Ovary (tissue), 3 donors: ENCODE data around the gene ABHD17B.

ENCODE experiments used
- EP300 ChIP-seq: sonication (generic); formaldehyde crosslinking; IDR thresholded peaks from one replicate; pipeline ENCODE4 v1.6.1; 2017; ENCODE audit warnings: antibody characterized with exemption
- TF ChIP-seq, protein P1 (sequence below), 3 donors: fragments of 450-650 bp in 2 of 3; fragments of 200-600 bp in 1 of 3; IDR thresholded peaks; one replicate each; pipeline versions ENCODE4 v1.5.1 to v1.8.0; 2016 to 2022; ENCODE audit warnings: antibody characterized with exemption in 3 of 3, mild to moderate bottlenecking in 1 of 3
- donor health status: DM: no; HTN: no; CAD: no.

DNA sequence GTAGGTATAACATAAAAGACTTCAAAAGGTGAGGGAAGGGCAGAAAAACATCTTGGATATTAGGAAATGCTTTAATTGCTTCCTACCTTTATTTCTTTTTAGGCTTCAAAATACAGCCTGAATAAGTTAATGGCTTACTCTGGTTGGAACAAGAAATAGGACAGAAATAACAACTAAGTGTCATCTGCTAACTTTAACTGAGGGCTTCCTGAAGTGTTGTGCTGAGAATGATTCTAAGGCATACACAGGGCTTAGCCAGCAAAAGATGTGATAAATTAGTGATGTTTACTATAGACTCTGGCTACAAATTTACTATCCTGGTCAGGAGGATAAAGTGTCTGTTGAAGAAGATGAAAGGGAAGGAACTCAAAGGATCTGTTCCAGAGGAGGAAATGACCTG lies 34.2 kb downstream of the ABHD17B start:
- TF ChIP-seq, protein P1, sequence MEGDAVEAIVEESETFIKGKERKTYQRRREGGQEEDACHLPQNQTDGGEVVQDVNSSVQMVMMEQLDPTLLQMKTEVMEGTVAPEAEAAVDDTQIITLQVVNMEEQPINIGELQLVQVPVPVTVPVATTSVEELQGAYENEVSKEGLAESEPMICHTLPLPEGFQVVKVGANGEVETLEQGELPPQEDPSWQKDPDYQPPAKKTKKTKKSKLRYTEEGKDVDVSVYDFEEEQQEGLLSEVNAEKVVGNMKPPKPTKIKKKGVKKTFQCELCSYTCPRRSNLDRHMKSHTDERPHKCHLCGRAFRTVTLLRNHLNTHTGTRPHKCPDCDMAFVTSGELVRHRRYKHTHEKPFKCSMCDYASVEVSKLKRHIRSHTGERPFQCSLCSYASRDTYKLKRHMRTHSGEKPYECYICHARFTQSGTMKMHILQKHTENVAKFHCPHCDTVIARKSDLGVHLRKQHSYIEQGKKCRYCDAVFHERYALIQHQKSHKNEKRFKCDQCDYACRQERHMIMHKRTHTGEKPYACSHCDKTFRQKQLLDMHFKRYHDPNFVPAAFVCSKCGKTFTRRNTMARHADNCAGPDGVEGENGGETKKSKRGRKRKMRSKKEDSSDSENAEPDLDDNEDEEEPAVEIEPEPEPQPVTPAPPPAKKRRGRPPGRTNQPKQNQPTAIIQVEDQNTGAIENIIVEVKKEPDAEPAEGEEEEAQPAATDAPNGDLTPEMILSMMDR (IDR thresholded peaks at IDR 0.05) = no peak
- TF ChIP-seq EP300 = no peak
